Measurements from ENCODE around the gene PMEPA1. TPM values are rescaled to one million over a fixed set of nuclear protein-coding genes. Genes with fewer than 3 reads are reported as not detected.
A peak's percentile ranks its signal among the peaks of the same experiment; 100 is the strongest.

PMEPA1 gene
- total RNA-seq, 6 donors from 2014 or later = 2.1 to 60.9 (median 17.6) TPM

DNA sequence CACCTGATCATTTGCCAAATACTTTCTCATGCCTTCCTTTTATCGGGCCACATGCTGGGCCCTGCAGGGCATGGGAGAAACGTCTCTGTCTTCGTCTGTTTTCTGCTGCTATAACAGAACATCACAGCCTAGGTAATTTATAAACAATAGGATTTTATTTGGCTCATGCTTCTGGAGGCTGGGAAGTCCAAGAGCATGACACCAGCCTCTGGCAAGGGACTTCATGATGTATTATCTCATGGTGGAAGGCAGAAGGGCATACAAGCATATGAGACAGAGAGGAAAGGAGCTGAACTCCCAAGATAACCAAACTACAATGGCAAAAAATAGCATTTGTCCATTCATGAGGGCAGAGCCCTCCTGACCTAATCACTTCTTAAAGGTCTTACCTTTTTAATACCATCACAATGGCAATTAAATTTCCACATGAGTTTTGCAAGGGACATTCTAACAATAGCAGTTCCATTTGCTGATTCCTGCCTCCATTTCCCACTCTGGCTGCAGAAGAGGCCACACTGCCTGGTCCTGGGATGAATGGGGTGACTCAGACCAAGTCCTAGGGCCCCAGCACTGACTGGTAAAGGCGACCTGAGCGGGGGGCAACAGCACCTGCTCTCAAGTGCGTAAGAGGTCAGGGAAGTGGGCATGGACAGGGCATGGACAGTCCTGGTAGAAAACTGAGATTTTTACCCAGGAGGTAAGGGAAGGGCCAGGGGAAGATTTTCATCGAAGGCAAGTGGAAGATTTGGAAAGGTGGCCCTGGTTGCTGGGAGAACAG is 84.4 kb downstream of the PMEPA1 start:
- Histone ChIP-seq H3K4me1 (peaks cover 11 to 22% (median 14%) of the 10 kb centered on the region in 4 donors), H3K27me3 (no peaks in the 10 kb centered on the region), H3K9me3 (peaks cover 0 to 6% (median 3%) of the 10 kb centered on the region in 4 donors), H3K4me3 (no peak overlapping the region), H3K27ac (no peak overlapping the region), H3K36me3 (no peaks in the 10 kb centered on the region)
- WGBS, 2 donors = 94 to 96% methylated on average over 7 of the region's 7 CpGs
- no peak for DNase-seq
- no peak for TF ChIP-seq POLR2A (IDR thresholded peaks at IDR 0.05)
- no peak for TF ChIP-seq EP300 (IDR thresholded peaks at IDR 0.05)
- TF ChIP-seq POLR2AphosphoS5 (IDR thresholded peaks at IDR 0.05) = no peak
- TF ChIP-seq CTCF (IDR thresholded peaks at IDR 0.05) = no peak
- ATAC-seq (ENCODE audit: low FRiP score in 2 of 2) = no peak

GRCh38 chr20:57624124-57624523 is 85.7 kb downstream of the PMEPA1 start:
- Histone ChIP-seq H3K36me3 (no peaks in the 10 kb centered on the region), H3K9me3 (peaks cover 0 to 6% (median 3%) of the 10 kb centered on the region in 4 donors), H3K27me3 (no peaks in the 10 kb centered on the region), H3K27ac (no peak overlapping the region), H3K4me3 (no peak overlapping the region), H3K4me1 (peaks cover 11 to 20% (median 13%) of the 10 kb centered on the region in 4 donors)
- TF ChIP-seq EP300 (IDR thresholded peaks at IDR 0.05) (no peak), POLR2A (IDR thresholded peaks at IDR 0.05) (no peak), CTCF (IDR thresholded peaks at IDR 0.05) (no peak)
- DNase-seq (no peak), ATAC-seq (ENCODE audit: low FRiP score in 2 of 2) (no peak)
- 94 to 97% methylated on average over 3 of the region's 3 CpGs for WGBS, 2 donors

DNA sequence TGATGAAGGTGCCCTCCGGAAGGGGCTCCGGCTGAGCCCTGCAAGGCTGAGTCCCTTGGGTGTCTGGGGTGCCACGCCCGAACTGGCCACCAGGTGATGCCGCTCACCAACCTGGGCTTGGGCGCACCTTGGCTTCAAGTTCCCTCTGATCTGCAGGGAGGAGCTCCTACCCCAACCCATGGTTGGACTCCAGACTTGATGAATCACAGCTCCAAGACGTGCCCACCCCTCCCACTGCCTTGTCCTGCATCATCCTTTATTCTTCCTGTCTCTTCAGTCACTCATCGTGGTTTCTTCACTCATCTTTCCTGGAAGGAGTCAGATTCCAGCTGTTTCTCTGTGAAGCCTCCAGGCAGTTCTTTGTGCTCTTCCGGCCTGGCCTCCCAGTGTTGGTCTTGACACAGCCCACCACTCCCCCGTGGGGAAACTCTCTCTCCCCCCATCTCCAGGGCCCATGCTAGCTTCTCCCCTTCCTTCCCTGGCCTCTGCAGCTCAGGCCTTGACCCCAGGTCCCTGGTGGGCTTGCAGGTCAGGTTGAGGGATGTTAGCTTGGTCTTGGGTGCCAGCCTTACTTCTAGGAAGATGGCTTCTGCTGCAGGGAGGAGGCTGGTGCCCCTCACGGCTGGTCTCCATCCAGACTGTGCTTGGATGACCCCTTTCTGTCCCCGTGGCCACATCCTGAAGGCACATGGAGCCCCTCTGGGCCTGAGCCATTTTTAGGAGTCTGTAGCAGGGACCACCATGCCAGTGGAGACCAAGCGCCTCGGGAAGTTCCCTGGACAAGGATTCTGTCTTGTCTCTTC is 87.0 kb downstream of the PMEPA1 start:
- H3K9me3 ChIP-seq = peaks cover 0 to 6% (median 3%) of the 10 kb centered on the region in 4 donors
- H3K4me1 ChIP-seq = peaks cover 6 to 16% (median 6%) of the 10 kb centered on the region in 4 donors
- 63 to 75% methylated on average over 11 to 14 of the region's 14 CpGs for WGBS, 2 donors
- DNase-seq (peak; percentile 56 to 91), ATAC-seq (ENCODE audit: low FRiP score in 2 of 2) (peak in 1 of 2 donors; percentile 51)
- TF ChIP-seq EP300 (IDR thresholded peaks at IDR 0.05) (no peak), POLR2A (IDR thresholded peaks at IDR 0.05) (no peak), CTCF (IDR thresholded peaks at IDR 0.05) (peak; percentile 57 to 88 (median 80)), POLR2AphosphoS5 (IDR thresholded peaks at IDR 0.05) (no peak)
- no peak overlapping the region for H3K4me3 ChIP-seq
- no peaks in the 10 kb centered on the region for H3K36me3 ChIP-seq
- H3K27me3 ChIP-seq = no peaks in the 10 kb centered on the region
- H3K27ac ChIP-seq = no peak overlapping the region

DNA sequence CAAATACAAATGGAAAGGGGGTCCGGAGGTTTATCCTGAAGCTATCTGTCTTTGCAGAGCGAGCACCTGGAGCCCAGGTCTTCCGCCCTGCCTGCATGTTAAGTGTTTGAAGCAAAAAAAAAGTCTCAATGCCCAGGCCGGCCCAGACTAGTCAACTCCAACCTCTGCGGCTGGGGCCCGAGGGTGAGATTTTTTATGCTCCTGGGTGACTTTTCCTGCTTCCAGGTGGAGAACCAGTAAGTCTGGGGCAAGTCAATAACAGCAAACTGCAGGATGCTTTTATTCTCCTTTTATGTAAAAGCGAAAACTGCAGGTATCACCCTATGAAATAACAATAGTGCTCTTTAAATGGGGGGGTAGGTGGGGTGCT is 87.6 kb downstream of the PMEPA1 start:
- WGBS, 2 donors = 72 to 74% methylated on average over 7 of the region's 7 CpGs
- Histone ChIP-seq H3K9me3 (peaks cover 0 to 6% (median 3%) of the 10 kb centered on the region in 4 donors), H3K4me3 (no peak overlapping the region), H3K27me3 (no peaks in the 10 kb centered on the region), H3K27ac (no peak overlapping the region), H3K36me3 (no peaks in the 10 kb centered on the region), H3K4me1 (peaks cover under 1 to 11% (median under 1%) of the 10 kb centered on the region in 4 donors)
- TF ChIP-seq CTCF (IDR thresholded peaks at IDR 0.05) = no peak
- no peak for TF ChIP-seq EP300 (IDR thresholded peaks at IDR 0.05)
- TF ChIP-seq POLR2A (IDR thresholded peaks at IDR 0.05) = no peak
- no peak for TF ChIP-seq POLR2AphosphoS5 (IDR thresholded peaks at IDR 0.05)
- DNase-seq (no peak), ATAC-seq (ENCODE audit: low FRiP score in 2 of 2) (no peak)
